CD4-positive, alpha-beta T cell treated with Interleukin-15 for 1 hour (primary cell): ENCODE data around the gene PUM2.

Experiments used
- DNase-seq: peaks from one replicate; pipeline ENCODE4 v3.0.0-alpha.2; 2020

The PUM2 gene

GRCh38 chr2:20227894-20228505 is 122.6 kb downstream of the PUM2 start:
- DNase-seq: no peak

- no peak for DNase-seq
These were observed 124.5 kb downstream of the PUM2 start for GRCh38 chr2:20226152-20226545.

GRCh38 chr2:20225294-20226151 is 125.1 kb downstream of the PUM2 start:
- DNase-seq: no peak

DNA sequence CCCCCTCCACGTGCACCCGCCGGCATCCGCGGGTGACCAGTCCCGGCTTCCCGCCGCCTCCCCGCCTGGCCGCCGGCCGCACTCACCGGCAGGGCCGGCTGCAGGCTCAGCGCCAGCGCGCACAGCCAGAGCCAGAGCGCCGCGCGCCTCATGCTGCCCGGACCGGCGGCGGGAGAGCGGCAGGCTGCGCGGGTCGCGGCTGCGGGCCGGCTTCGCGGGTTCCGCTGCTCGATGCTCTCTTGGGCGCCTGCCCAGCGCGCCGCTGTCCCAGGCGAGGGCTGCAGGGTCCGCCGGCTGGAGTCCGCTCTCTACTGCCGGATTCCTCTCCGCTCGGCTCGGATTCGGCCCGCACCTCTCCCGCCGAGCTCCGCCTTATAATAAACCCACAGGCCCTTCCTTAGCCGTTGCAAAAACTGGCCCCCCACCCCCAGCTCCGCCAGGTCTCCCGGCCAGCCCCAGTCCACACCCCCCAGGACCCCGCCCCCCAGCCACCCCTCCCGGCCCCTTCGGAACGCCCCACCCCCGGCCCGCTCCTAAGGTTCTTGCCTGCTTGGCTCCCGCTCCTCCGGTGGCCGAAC is 125.8 kb downstream of the PUM2 start, which contains the start of gene SDC1:
Gene SDC1 (minus strand): TSS at position 415 of the 578 bp plus-strand sequence. CDS start 263 bp downstream, at position 152.
- DNase-seq: no peak

GRCh38 chr2:20224164-20224715 is 126.4 kb downstream of the PUM2 start:
- DNase-seq: no peak

GRCh38 chr2:20223407-20224163 is 127.1 kb downstream of the PUM2 start:
- no peak for DNase-seq

DNA sequence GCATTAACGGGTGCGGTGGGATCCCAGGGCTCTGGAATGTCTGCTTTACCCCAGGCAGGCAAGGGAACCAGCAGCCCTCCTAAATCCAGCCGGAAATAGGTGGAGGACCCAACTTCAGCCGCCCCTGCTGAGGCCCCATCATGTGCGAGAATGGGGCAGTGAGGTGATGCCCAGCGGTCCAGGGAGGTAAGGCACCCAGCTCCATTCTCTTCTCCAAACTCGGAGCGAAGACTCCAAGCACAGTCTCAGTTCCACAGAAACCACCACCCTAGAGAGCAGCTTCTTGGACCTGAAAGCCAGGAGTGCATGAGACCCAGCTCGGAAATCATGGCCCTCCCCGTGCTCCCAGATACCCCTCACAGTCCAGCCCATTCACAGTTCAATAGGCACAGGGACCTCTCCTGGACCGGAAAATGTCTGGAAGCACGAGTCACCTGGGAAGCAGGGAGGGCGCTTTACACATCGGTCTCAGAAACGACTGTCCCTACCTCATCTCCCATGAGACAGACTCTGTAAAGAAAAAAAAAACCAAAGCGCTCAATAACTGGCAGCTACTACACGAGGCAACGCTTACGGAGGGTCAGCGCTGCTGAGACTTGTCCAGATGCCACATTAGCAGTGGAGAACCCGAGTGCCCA is 127.8 kb downstream of the PUM2 start:
- DNase-seq: no peak

- no peak for DNase-seq
These were observed 128.5 kb downstream of the PUM2 start for GRCh38 chr2:20222014-20222768.

DNA sequence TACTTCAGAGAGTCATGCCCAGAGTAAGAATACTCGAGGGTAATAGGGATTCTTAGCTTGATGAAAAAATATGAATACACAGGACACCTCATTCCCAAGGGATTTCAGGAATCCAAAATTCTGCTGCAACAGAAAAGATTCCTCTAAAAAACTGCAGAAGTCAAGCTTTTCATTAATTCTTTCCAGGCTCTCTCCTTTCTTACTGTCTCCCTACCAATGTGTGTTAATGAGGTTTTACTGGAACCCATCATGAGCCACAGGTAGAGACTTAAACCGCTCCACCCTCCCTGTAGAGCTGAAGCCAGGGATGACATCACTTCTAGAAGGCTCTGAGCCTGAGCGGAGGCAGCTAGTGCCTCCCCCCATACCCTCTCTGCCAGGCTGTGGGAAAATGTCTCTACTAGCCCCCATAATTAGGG is 129.1 kb downstream of the PUM2 start:
- DNase-seq: no peak

- DNase-seq: no peak
These were observed 129.7 kb downstream of the PUM2 start for GRCh38 chr2:20220806-20221554.

GRCh38 chr2:20219763-20220380 is 130.8 kb downstream of the PUM2 start:
- no peak for DNase-seq

GRCh38 chr2:20218331-20219320 is 132.0 kb downstream of the PUM2 start:
- no peak for DNase-seq

DNA sequence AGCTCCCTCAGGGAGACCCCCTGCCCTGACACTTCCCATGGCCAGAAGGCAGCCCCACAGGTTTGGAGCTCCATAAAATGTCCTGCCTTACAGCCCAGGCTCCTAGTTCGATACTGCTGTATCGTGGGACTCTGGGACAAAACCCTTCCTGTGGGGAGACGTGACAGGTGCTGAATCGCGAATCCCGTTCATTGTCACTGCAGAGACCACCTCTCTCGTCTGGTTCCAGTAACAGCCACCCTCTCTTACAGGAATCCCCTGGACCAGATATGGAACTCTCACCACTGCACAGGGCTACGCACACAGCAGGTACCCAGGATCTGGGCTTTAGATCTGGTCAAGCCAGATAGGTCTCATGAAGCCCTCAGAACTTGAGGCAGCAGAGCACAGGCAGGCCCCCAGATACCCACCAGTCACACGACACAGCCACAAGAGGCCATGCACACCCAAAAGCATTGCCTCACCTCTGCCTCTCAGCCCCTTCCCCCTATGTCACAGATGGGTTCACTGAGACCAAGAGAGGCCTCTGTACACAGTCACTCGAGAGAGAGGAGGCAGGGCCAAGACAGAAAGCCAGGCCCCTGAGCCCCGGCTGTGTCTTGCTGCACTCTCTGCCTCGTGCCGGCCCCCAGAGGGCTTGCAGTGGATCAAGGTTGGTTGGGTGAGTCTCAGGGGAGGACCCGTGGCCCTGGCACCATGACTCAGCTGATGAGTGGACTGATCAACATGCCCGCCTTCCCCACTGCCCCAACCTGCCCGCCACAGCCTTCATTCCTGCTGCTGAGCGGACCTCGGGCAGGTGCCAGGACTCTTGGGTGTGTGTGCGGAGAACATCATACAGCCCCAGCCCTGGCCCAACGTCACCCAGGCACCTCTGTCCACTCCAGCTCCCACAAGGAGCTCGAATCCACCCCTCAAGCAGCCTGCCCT is 133.3 kb downstream of the PUM2 start:
- no peak for DNase-seq

- no peak for DNase-seq
These were observed 134.3 kb downstream of the PUM2 start for GRCh38 chr2:20216130-20217025.

DNA sequence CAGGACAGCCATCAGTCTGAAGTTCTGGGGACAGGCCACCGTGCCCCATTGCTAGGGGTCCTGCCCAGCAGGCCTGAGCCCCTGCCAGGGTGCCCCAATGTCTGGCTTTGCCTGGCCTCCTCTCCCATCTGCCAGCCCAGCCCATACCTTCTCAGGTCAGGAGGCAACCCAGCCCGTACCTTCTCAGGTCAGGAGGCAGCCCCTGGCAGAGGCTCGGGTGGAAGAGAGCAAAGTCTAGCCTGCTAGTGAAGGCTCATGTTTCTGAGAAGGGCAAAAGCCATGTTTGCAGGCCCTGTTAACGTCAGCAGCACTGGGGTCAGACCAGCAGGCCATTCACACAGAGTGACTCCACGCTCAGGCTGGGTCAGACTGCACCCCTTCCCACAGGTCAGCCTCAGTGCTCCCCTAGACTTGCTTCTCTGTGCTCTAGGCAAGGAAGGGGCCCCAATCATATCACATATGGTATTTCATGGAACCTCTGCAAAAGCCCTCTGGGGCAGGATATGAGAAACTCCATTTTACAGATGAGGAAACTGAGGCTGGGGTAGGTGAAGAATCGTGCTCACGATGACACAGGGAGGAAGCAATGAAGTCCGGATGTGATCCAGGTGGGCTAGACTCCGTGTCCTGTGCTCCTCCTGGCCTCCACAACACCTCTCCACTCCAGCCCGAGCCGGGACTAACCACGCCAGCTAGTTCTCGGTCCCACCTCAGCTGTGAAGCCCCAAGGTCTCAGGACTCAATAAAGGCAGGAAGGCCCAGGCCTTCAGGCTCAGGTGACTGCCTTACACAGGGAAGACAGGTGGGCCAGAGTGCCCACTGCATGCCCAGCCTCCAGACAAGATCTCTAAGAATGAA is 135.2 kb downstream of the PUM2 start:
- no peak for DNase-seq
